Tibial artery (tissue), 4 donors: Measurements from ENCODE around the gene CCR5.

Experiments used
- DNase-seq, 2 donors: peaks; one replicate each; pipeline ENCODE4 v3.0.0-alpha.2; 2019
- H3K27ac ChIP-seq, 2 donors: fragments of 200-600 bp; sonication (generic) in 1 of 2; 1 replicate in 1 of 2; 2 replicates in 1 of 2; pipeline ENCODE4 v1.5.1; 2018 to 2019; ENCODE audit warnings: mild to moderate bottlenecking in 1 of 2
- H3K27me3 ChIP-seq, 2 donors: fragments of 200-600 bp; sonication (generic) in 1 of 2; one replicate each; pipeline versions ENCODE4 v1.5.1 to v1.6.0; 2016 to 2019
- H3K36me3 ChIP-seq, 3 donors: fragments of 200-600 bp; sonication (generic) in 2 of 3; one replicate each; pipeline ENCODE4 v1.5.1; 2016 to 2019; ENCODE audit warnings: mild to moderate bottlenecking in 2 of 3
- H3K4me1 ChIP-seq, 4 donors: fragments of 200-600 bp; sonication (generic) in 2 of 4; 1 replicate in 3 of 4; 2 replicates in 1 of 4; pipeline ENCODE4 v1.5.1; 2016 to 2019
- H3K4me3 ChIP-seq, 2 donors: fragments of 200-600 bp; sonication (generic) in 1 of 2; 1 replicate in 1 of 2; 2 replicates in 1 of 2; pipeline ENCODE4 v1.5.1; 2018 to 2019; ENCODE audit warnings: mild to moderate bottlenecking in 2 of 2
- H3K9me3 ChIP-seq, 3 donors: fragments of 200-600 bp; sonication (generic) in 1 of 3; one replicate each; pipeline ENCODE4 v1.5.1; 2016 to 2019
- intact Hi-C: fragments of 100-400 bp; cut with DNase I; formaldehyde crosslinking; loops from one replicate; pipeline ENCODE4 v1.15.0; 2023; ENCODE audit warnings: low total_unique reads
- TF ChIP-seq, protein P1 (sequence below), 2 experiments: fragments of 200-600 bp in 1 of 2; fragments of 450-650 bp in 1 of 2; IDR thresholded peaks; one replicate each; pipeline ENCODE4 v1.5.1; 2017 to 2019; ENCODE audit warnings: antibody characterized with exemption in 2 of 2, mild to moderate bottlenecking in 1 of 2, moderate library complexity in 1 of 2

Gene CCR5

DNA sequence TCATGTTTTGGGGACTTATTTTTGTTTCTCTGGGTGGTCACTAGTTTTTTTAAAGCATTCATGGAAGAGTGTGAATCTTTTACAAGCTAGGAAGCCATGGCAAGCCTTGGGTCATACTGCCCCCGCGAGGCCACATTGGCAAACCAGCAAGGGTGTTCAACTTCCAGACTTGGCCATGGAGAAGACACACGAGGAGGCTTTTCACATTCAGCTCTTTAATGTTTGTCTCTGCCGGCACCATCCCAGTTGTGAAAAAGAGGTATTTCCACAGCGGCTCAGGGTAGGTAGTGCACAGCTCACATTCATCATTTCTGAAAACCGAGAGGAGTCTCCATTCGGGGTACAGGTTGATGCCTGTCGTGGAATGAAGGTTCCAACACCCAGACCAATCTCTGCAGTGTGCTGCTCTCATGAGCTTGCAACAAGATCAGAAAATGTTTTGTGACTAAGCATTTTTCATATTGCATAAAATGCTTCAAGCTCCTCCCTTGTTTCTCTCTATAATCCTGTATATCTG lies 7.7 kb downstream of the CCR5 start:
- H3K27ac ChIP-seq: no peak overlapping the region
- TF ChIP-seq, protein P1, sequence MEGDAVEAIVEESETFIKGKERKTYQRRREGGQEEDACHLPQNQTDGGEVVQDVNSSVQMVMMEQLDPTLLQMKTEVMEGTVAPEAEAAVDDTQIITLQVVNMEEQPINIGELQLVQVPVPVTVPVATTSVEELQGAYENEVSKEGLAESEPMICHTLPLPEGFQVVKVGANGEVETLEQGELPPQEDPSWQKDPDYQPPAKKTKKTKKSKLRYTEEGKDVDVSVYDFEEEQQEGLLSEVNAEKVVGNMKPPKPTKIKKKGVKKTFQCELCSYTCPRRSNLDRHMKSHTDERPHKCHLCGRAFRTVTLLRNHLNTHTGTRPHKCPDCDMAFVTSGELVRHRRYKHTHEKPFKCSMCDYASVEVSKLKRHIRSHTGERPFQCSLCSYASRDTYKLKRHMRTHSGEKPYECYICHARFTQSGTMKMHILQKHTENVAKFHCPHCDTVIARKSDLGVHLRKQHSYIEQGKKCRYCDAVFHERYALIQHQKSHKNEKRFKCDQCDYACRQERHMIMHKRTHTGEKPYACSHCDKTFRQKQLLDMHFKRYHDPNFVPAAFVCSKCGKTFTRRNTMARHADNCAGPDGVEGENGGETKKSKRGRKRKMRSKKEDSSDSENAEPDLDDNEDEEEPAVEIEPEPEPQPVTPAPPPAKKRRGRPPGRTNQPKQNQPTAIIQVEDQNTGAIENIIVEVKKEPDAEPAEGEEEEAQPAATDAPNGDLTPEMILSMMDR (IDR thresholded peaks at IDR 0.05): no peak
- no peaks in the 10 kb centered on the region for H3K27me3 ChIP-seq
- H3K36me3 ChIP-seq: no peaks in the 10 kb centered on the region
- H3K4me1 ChIP-seq: peaks cover 0 to 9% (median 2%) of the 10 kb centered on the region in 4 donors
- intact Hi-C loops: no loop called here
- no peak overlapping the region for H3K4me3 ChIP-seq
- DNase-seq: peak in 1 of 2 donors; percentile 53
- no peaks in the 10 kb centered on the region for H3K9me3 ChIP-seq

DNA sequence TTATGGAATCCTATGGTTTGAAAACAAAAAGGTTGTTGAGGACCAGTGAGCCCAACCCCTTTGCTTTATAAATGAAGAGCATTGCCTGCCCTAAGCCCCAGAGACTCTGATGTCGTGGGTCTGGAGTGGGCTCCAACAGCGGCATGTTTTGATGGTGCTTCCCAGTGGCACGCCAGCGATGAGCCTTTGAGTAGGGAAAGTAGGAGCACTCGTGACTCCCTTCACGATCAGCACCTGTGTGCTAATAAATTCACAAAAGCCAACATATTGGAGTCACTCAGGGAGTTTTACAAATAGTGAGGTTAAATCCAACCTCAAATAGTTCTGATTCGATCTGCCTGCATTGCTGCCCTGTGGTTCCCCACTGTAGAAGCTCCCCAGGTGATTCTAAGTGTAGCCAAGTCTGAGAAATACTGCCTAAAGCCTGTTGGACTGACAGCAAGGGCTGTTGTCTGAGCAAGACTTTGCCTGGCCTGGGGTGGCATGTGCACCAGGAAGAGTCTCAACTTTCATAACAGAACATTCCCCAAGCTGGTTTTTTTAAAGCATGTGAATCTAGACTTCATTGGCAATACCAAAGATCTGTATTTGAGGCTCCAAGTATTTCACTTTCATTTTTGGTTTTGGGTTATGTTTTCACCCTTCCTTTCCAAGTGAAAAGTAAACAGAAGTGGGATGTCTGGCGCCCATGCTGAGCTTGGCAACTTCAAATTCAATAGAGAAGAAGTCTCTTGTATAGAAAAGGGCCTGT lies 9.9 kb downstream of the CCR5 start:
- Histone ChIP-seq H3K27ac (no peak overlapping the region), H3K9me3 (no peaks in the 10 kb centered on the region), H3K36me3 (no peaks in the 10 kb centered on the region), H3K27me3 (no peaks in the 10 kb centered on the region), H3K4me1 (peaks cover 0 to 9% (median 2%) of the 10 kb centered on the region in 4 donors), H3K4me3 (no peak overlapping the region)
- DNase-seq: no peak
- TF ChIP-seq, protein P1 (IDR thresholded peaks at IDR 0.05): no peak
- intact Hi-C loops: no loop called here

DNA sequence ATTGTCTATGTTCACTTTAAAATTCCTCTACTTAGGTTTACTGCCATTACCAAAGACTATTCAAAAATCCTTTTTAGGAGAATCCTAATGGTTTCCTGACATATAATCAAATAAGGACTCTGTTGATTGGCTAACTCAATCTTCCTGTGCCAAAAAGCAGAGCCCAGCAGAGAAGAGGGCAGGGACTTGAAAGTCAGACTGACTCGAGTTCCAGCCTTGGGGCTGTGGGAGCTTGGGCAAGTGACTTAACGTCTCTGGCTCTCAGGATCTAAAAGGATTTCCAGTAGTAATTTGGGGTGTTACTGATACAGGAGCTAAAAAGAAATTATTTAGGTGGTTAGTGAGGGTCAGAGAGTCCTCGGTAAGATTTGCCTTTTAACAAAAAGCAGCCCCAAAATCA lies 10.9 kb downstream of the CCR5 start:
- Histone ChIP-seq H3K4me1 (peaks cover 0 to 9% (median 2%) of the 10 kb centered on the region in 4 donors), H3K27ac (no peak overlapping the region), H3K36me3 (no peaks in the 10 kb centered on the region), H3K4me3 (no peak overlapping the region), H3K9me3 (no peaks in the 10 kb centered on the region), H3K27me3 (no peaks in the 10 kb centered on the region)
- TF ChIP-seq, protein P1 (IDR thresholded peaks at IDR 0.05): no peak
- intact Hi-C loops: no loop called here
- DNase-seq: no peak

DNA sequence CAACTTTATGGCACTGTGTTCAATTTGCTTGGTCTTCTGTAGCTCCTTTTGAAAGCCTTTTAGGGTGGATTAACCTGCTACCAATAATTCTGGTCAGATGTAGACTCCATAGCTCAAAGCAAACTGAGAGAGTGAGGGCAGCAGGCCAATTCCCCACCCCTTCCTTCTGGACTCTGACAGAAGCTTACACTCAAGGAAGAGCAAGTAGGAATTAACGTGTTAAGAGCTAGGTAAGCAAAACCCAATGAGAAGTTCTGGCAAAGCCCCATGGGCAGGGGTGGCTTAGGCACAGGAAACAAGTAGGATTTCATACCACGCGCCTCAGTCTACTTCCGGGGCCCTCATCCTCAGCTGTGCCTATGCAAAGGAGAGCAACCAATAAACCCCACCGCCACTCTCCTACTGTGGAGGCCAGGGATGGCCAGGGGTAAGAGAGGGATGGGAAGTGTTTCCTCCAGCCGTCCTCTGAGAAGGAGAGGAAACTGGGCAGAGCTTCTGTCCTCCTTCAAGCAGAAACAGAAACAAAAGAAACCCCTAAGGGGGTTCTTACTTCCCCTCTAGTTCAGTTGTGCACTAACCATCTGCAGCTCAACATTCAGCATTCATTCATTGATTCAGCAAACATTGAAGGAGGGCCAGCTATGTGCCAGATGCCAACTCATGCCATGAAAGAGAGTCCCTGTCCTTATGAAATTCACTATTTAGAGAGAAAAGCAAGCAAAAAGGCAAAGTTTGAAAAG lies 12.6 kb downstream of the CCR5 start:
- H3K4me3 ChIP-seq: no peak overlapping the region
- H3K27ac ChIP-seq: no peak overlapping the region
- no peak for DNase-seq
- intact Hi-C loops: no loop called here
- TF ChIP-seq, protein P1 (IDR thresholded peaks at IDR 0.05): no peak
- H3K36me3 ChIP-seq: no peaks in the 10 kb centered on the region
- H3K9me3 ChIP-seq: no peaks in the 10 kb centered on the region
- H3K27me3 ChIP-seq: no peaks in the 10 kb centered on the region
- peaks cover 0 to 9% (median 2%) of the 10 kb centered on the region in 4 donors for H3K4me1 ChIP-seq

DNA sequence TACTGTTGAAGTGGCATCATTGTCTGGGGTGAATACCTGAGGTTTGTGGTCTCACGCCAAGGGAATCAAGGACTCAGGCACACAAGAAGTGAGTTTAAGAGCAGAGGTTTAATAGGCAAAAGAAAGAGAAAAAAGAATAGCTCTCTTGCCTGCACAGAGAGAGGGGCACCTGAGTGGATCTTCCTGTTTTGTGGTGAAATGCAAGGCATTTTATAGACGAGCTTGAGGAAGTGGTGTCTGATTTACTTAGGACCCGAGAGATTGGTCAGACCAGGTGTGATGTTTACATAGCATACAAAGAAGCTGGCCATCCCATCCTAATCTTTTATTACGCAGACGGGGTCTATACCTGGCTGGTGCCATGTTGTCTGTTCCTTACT lies 13.2 kb downstream of the CCR5 start:
- no peak overlapping the region for H3K27ac ChIP-seq
- H3K4me1 ChIP-seq: peaks cover 0 to 9% (median 2%) of the 10 kb centered on the region in 4 donors
- no peaks in the 10 kb centered on the region for H3K27me3 ChIP-seq
- no peak for DNase-seq
- no peaks in the 10 kb centered on the region for H3K9me3 ChIP-seq
- H3K4me3 ChIP-seq: no peak overlapping the region
- H3K36me3 ChIP-seq: no peaks in the 10 kb centered on the region
- TF ChIP-seq, protein P1 (IDR thresholded peaks at IDR 0.05): no peak
- intact Hi-C loops: no loop called here
